Astrocyte of the cerebellum (primary cell): ENCODE data around the gene TCF4.

ENCODE experiments used
- DNase-seq: peaks from one replicate; pipeline ENCODE4 v3.0.0-alpha.2; 2011; ENCODE audit warnings: low read depth
- H3K4me3 ChIP-seq: 2 replicates; pipeline ENCODE4 v1.5.1; 2011; ENCODE audit warnings: mild to moderate bottlenecking, low read depth, low read length, moderate library complexity
- CTCF ChIP-seq: IDR thresholded peaks from 2 replicates; pipeline ENCODE4 v1.5.1; 2012; ENCODE audit warnings: low read length, low read depth, moderate library complexity, mild to moderate bottlenecking; ENCODE audit errors: missing control alignments
- in situ Hi-C: cut with HindIII; loops from 2 replicates; pipeline ENCODE4 v1.10.0; 2017; ENCODE audit warnings: low sequenced_read_pairs

The TCF4 gene

GRCh38 chr18:55310044-55310676 lies 277.8 kb downstream of the TCF4 start:
- TF ChIP-seq CTCF: no peak
- DNase-seq: no peak
- in situ Hi-C loops: no loop called here

GRCh38 chr18:55309249-55309648 lies 278.7 kb downstream of the TCF4 start:
- in situ Hi-C loops: no loop called here
- TF ChIP-seq CTCF: no peak
- DNase-seq: no peak
- H3K4me3 ChIP-seq: no peak overlapping the region

More at GRCh38 chr18:55310044-55310676, 277.8 kb downstream of the TCF4 start:
- H3K4me3 ChIP-seq: no peak overlapping the region

- no peak for DNase-seq
- no peak overlapping the region for H3K4me3 ChIP-seq
- in situ Hi-C loops: no loop called here
- TF ChIP-seq CTCF: no peak
These were observed 280.5 kb downstream of the TCF4 start for GRCh38 chr18:55307505-55307904.

- in situ Hi-C loops: no loop called here
- TF ChIP-seq CTCF: no peak
- no peak overlapping the region for H3K4me3 ChIP-seq
- DNase-seq: no peak
These were observed 281.5 kb downstream of the TCF4 start for GRCh38 chr18:55306359-55307024.

- in situ Hi-C loops: no loop called here
- no peak overlapping the region for H3K4me3 ChIP-seq
- no peak for DNase-seq
- no peak for TF ChIP-seq CTCF
These were observed 285.7 kb downstream of the TCF4 start for GRCh38 chr18:55302167-55302833.

GRCh38 chr18:55301824-55302166 lies 286.2 kb downstream of the TCF4 start:
- in situ Hi-C loops: no loop called here
- H3K4me3 ChIP-seq: no peak overlapping the region

More at GRCh38 chr18:55301824-55302166, 286.2 kb downstream of the TCF4 start:
- no peak for TF ChIP-seq CTCF
- no peak for DNase-seq
